Body of pancreas (tissue), 4 donors: ENCODE data around the gene SLCO3A1. TPM values are rescaled to one million over a fixed set of nuclear protein-coding genes. Genes with fewer than 3 reads are reported as not detected.

Source experiments
- ATAC-seq: fragments of 150-250 bp; one replicate; pipeline ENCODE4 v1.9.1; 2016
- DNase-seq, 4 donors: peaks; one replicate each; pipeline ENCODE4 v3.0.0-alpha.2; 2019
- H3K27ac ChIP-seq, 4 donors: fragments of 200-600 bp; sonication (generic); 1 replicate in 3 of 4; 2 replicates in 1 of 4; pipeline versions ENCODE4 v1.5.1 to v1.6.1; 2016 to 2019; ENCODE audit warnings: mild to moderate bottlenecking in 1 of 4, mixed read lengths in 1 of 4, moderate library complexity in 1 of 4
- H3K27me3 ChIP-seq, 2 donors: fragments of 200-600 bp; sonication (generic); one replicate each; pipeline ENCODE4 v1.6.0; 2016; ENCODE audit warnings: mild to moderate bottlenecking in 1 of 2
- H3K36me3 ChIP-seq, 2 donors: fragments of 200-600 bp; sonication (generic); replicated peaks in 1 of 2; 2 replicates each; pipeline ENCODE4 v1.5.1; 2016; ENCODE audit warnings: low read depth in 2 of 2; ENCODE audit not compliant: insufficient read depth in 1 of 2
- H3K4me1 ChIP-seq: fragments of 200-600 bp; sonication (generic); one replicate; pipeline ENCODE4 v1.6.0; 2016
- H3K4me3 ChIP-seq, 2 donors: fragments of 200-600 bp; sonication (generic); 1 replicate in 1 of 2; 2 replicates in 1 of 2; pipeline ENCODE4 v1.5.1; 2016 to 2019
- H3K9me3 ChIP-seq, 3 donors: fragments of 200-600 bp; sonication (generic); 1 replicate in 2 of 3; 2 replicates in 1 of 3; pipeline ENCODE4 v1.5.1; 2016
- CTCF ChIP-seq, 7 experiments: fragments of 450-650 bp in 4 of 7; fragments of 200-600 bp in 3 of 7; sonication (generic) in 3 of 7; IDR thresholded peaks; one replicate each; pipeline ENCODE4 v1.5.1; 2016 to 2019; ENCODE audit warnings: antibody characterized with exemption in 7 of 7
- POLR2A ChIP-seq, 3 donors: fragments of 450-650 bp; IDR thresholded peaks; one replicate each; pipeline ENCODE4 v1.6.1; 2016; ENCODE audit warnings: antibody characterized with exemption in 3 of 3, mild to moderate bottlenecking in 2 of 3
- WGBS, 2 donors: methylation state at CpG; one replicate each; pipeline ENCODE4 v1.1.5; 2017; 5-methylcytosine and 5-hydroxymethylcytosine counted together
- intact Hi-C: fragments of 100-400 bp; cut with DNase I; formaldehyde crosslinking; loops from one replicate; pipeline ENCODE4 v1.15.1; 2023
- total RNA-seq, 2 donors: library from RNA; depleted of rRNA; stranded (reverse); fragments of >200 nt; gene quantifications; one replicate each; pipeline ENCODE4 v1.1.0, GENCODE V29; 2016

SLCO3A1 gene
- total RNA-seq, 2 donors from 2014 or later: 5.7 to 12.9 TPM

- 80 to 87% methylated on average over 7 of the region's 7 CpGs for WGBS, 2 donors
- Histone ChIP-seq H3K9me3 (no peaks in the 10 kb centered on the region), H3K4me1 (no peaks in the 10 kb centered on the region), H3K27ac (no peak overlapping the region), H3K27me3 (no peaks in the 10 kb centered on the region), H3K4me3 (no peak overlapping the region), H3K36me3 (no peaks in the 10 kb centered on the region)
- TF ChIP-seq POLR2A (IDR thresholded peaks at IDR 0.05) (no peak), CTCF (IDR thresholded peaks at IDR 0.05) (no peak)
- intact Hi-C loops: no loop called here
- DNase-seq (no peak), ATAC-seq (no peak)
These were observed 195.2 kb downstream of the SLCO3A1 start for GRCh38 chr15:92048739-92049138.

- Histone ChIP-seq H3K27me3 (no peaks in the 10 kb centered on the region), H3K4me1 (no peaks in the 10 kb centered on the region), H3K4me3 (no peak overlapping the region), H3K27ac (no peak overlapping the region), H3K9me3 (no peaks in the 10 kb centered on the region), H3K36me3 (no peaks in the 10 kb centered on the region)
- 62 to 65% methylated on average over 9 to 10 of the region's 10 CpGs for WGBS, 2 donors
- DNase-seq: no peak
- intact Hi-C loops: no loop called here
- no peak for ATAC-seq
- TF ChIP-seq POLR2A (IDR thresholded peaks at IDR 0.05) (no peak), CTCF (IDR thresholded peaks at IDR 0.05) (no peak)
These were observed 195.9 kb downstream of the SLCO3A1 start for GRCh38 chr15:92049290-92049989.

- H3K27ac ChIP-seq: no peak overlapping the region
- no peaks in the 10 kb centered on the region for H3K27me3 ChIP-seq
- TF ChIP-seq CTCF (IDR thresholded peaks at IDR 0.05) (no peak), POLR2A (IDR thresholded peaks at IDR 0.05) (no peak)
- ATAC-seq (no peak), DNase-seq (no peak)
- H3K9me3 ChIP-seq: no peaks in the 10 kb centered on the region
- H3K4me3 ChIP-seq: no peak overlapping the region
- intact Hi-C loops: no loop called here
- no peaks in the 10 kb centered on the region for H3K4me1 ChIP-seq
- H3K36me3 ChIP-seq: no peaks in the 10 kb centered on the region
- 81 to 83% methylated on average over 9 of the region's 9 CpGs for WGBS, 2 donors
These were observed 196.9 kb downstream of the SLCO3A1 start for GRCh38 chr15:92050220-92050898.

- intact Hi-C loops: no loop called here
- 81 to 86% methylated on average over 8 of the region's 8 CpGs for WGBS, 2 donors
- ATAC-seq: no peak
- H3K27me3 ChIP-seq: no peaks in the 10 kb centered on the region
- no peak overlapping the region for H3K4me3 ChIP-seq
- H3K36me3 ChIP-seq: no peaks in the 10 kb centered on the region
- DNase-seq: no peak
- no peak overlapping the region for H3K27ac ChIP-seq
- no peak for TF ChIP-seq POLR2A (IDR thresholded peaks at IDR 0.05)
- TF ChIP-seq CTCF (IDR thresholded peaks at IDR 0.05): no peak
- no peaks in the 10 kb centered on the region for H3K9me3 ChIP-seq
- peaks cover 5% of the 10 kb centered on the region for H3K4me1 ChIP-seq
These were observed 198.2 kb downstream of the SLCO3A1 start for GRCh38 chr15:92051716-92052115.
